Fibroblast of the conjunctiva (primary cell): ENCODE results near the gene C4orf46.

Source experiments
- DNase-seq: peaks from one replicate; pipeline ENCODE4 v3.0.0-alpha.2; 2010; ENCODE audit warnings: low read depth

Gene C4orf46

GRCh38 chr4:158652920-158653319, 18.8 kb downstream of the C4orf46 start:
- DNase-seq: no peak

DNA sequence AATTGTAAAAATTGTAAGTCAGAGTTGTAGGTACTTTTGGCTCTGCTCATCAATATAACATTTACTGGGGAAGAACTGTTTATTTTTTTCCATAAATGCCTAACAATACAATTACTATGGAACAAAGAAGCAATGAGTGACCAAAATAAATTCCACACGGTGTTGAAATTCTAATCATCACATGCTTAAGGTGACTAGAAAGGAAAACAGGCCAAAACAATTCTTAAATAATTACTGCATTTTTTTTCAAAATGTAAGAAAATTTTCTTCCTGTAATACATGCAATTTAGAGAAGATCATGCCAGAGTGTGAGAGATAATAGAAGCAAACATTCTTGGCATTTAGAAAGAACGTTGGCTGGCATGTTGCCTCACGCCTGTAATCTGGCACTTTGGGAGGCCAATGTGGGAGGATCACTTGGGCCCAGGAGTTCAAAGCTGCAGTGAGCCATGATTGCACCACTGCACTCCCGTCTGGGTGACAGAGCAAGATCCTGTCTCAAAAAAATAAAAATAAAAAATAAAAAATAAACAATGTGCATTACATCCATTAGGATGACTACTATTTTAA, 22.5 kb downstream of the C4orf46 start:
- no peak for DNase-seq

DNA sequence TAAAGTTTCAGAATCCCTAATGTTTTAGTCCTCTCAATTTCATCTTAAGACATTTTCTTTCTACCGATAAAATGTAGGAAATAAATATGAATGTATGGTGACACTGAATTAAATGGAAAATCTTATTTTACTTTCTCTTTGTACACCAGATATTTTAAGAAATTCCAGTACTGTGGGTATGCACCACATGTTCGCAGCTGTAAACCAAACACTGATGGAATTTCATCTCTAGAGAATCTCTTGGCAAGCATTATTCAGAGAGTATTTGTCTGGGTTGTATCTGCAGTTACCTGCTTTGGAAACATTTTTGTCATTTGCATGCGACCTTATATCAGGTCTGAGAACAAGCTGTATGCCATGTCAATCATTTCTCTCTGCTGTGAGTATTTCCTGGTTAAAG, 26.9 kb downstream of the C4orf46 start:
- no peak for DNase-seq

DNA sequence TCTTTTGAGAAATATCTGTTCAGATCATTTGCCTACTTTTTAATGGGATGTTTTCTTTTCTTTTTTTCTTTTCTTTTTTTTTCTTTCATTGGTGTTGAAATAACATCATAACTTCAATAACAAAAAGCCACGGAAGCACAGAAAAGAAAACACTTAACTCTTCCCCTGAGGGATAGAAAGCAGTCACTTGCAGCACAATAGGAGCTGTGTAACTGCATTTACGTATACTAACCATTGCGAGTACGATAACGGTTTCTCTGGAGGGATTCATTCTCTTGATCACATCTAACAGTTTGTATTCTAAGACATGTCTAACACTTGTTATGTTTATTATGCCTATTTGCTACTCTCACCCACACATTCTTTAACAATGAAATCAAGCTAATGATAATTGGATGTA, 27.3 kb downstream of the C4orf46 start:
- DNase-seq: no peak

GRCh38 chr4:158636619-158637018, 35.1 kb downstream of the C4orf46 start:
- no peak for DNase-seq

- DNase-seq: no peak
Observed at GRCh38 chr4:158630893-158631292, 40.8 kb downstream of the C4orf46 start.

- no peak for DNase-seq
Observed at GRCh38 chr4:158625544-158625943, 46.1 kb downstream of the C4orf46 start.

- DNase-seq: peak; percentile 48
Observed at GRCh38 chr4:158624889-158625478, 46.7 kb downstream of the C4orf46 start.

DNA sequence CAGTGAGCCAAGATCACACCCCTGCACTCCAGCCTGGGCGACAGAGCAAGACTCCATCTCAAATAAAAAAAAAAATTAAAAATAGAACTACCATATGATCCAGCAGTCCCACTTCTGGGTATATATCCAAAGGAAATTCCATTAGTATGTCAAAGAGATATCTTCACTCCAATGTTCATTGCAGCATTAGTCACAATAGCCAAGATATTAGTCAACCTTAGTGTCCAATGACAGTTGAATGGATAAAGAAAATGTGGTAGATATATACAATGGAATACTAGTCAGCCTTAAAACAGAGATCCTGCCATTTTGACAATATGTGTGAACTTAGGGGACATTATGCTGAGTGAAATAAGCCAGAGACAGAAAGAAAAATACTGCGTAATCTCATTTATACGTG, 49.4 kb downstream of the C4orf46 start:
- DNase-seq: no peak

GRCh38 chr4:158621729-158622128, 50.0 kb downstream of the C4orf46 start:
- no peak for DNase-seq

DNA sequence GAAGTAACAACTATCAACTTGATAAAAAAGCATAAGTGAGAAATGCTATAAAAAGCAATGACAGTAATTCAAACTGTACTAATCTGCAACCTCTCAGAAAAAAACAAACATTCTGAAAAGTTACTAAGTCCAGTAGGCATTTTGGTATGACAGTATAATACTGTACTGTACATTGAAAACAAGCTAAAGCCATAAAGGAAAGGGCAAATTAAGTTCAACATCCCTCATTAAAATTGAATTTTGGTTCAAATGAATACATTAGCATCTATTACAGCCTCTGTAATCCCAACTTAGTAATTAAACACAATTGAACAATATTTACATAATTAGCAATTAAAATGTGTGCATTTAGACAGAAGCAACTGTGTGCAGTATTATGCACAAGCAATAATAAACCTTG, 53.7 kb downstream of the C4orf46 start:
- no peak for DNase-seq
